SU-DHL-6 (cell line): ENCODE results near the gene STAM.

ENCODE experiments used
- CTCF ChIP-seq: fragments of 200-600 bp; sonication (generic); IDR thresholded peaks from one replicate; pipeline ENCODE4 v1.5.1; 2017; ENCODE audit warnings: antibody characterized with exemption, mild to moderate bottlenecking, low read length, moderate library complexity; ENCODE audit not compliant: insufficient read depth, poor library complexity, severe bottlenecking
- EZH2phosphoT487 ChIP-seq: fragments of 200-600 bp; sonication (generic), shearing (Covaris generic); conservative IDR thresholded peaks from 2 replicates; pipeline ENCODE4 v1.6.1; 2018; ENCODE audit warnings: mild to moderate bottlenecking, antibody characterized with exemption, low read length, moderate library complexity, mixed read lengths

- TF ChIP-seq CTCF (no peak), EZH2phosphoT487 (no peak)
These were observed 10.6 kb upstream of the STAM start for GRCh38 chr10:17633353-17633752.
